Measurements from ENCODE around the gene RNF31.

Gene RNF31

DNA sequence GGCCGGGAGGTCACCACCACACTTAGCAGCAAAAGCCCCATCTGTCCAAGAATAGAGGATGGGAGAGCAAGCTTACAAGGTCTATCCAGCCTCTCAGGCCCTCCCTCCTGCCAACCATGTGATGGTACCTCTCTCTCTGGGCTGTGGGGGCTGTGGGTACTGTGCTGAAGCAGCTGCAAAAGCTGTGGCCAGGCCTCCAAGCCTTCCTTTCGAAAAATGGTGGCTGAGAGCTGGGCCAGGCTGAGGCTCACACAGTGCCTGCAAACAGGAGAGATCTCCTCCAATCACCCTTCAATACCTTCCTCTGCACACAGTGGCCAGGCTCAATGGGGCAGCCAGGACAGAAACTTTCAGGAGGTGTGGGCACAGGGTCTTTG, 40.2 kb downstream of the RNF31 start:
- TF ChIP-seq, protein P1, sequence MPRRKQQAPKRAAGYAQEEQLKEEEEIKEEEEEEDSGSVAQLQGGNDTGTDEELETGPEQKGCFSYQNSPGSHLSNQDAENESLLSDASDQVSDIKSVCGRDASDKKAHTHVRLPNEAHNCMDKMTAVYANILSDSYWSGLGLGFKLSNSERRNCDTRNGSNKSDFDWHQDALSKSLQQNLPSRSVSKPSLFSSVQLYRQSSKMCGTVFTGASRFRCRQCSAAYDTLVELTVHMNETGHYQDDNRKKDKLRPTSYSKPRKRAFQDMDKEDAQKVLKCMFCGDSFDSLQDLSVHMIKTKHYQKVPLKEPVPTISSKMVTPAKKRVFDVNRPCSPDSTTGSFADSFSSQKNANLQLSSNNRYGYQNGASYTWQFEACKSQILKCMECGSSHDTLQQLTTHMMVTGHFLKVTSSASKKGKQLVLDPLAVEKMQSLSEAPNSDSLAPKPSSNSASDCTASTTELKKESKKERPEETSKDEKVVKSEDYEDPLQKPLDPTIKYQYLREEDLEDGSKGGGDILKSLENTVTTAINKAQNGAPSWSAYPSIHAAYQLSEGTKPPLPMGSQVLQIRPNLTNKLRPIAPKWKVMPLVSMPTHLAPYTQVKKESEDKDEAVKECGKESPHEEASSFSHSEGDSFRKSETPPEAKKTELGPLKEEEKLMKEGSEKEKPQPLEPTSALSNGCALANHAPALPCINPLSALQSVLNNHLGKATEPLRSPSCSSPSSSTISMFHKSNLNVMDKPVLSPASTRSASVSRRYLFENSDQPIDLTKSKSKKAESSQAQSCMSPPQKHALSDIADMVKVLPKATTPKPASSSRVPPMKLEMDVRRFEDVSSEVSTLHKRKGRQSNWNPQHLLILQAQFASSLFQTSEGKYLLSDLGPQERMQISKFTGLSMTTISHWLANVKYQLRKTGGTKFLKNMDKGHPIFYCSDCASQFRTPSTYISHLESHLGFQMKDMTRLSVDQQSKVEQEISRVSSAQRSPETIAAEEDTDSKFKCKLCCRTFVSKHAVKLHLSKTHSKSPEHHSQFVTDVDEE (CRISPR knock-in tag; IDR thresholded peaks at IDR 0.05) = no peak
- TF ChIP-seq ESRRG (CRISPR knock-in tag; IDR thresholded peaks at IDR 0.05) (no peak), ZC3H10 (CRISPR knock-in tag; IDR thresholded peaks at IDR 0.05) (no peak), OSR1 (CRISPR knock-in tag; IDR thresholded peaks at IDR 0.05) (no peak), ZFP3 (CRISPR knock-in tag; IDR thresholded peaks at IDR 0.05) (no peak), ZNF8 (CRISPR knock-in tag; IDR thresholded peaks at IDR 0.05) (no peak), ISL1 (CRISPR knock-in tag; IDR thresholded peaks at IDR 0.05) (no peak), CREB5 (CRISPR knock-in tag; IDR thresholded peaks at IDR 0.05; ENCODE audit: low read depth) (no peak), BACH2 (CRISPR knock-in tag; IDR thresholded peaks at IDR 0.05; ENCODE audit: borderline replicate concordance) (no peak), SNAI2 (CRISPR knock-in tag; IDR thresholded peaks at IDR 0.05) (no peak), ARNTL (CRISPR knock-in tag; IDR thresholded peaks at IDR 0.05; ENCODE audit: borderline replicate concordance, low read depth) (no peak), PPARA (CRISPR knock-in tag; IDR thresholded peaks at IDR 0.05; ENCODE audit: borderline replicate concordance) (no peak), CSRNP3 (CRISPR knock-in tag; IDR thresholded peaks at IDR 0.05) (no peak), TCF4 (CRISPR knock-in tag; IDR thresholded peaks at IDR 0.05; ENCODE audit: borderline replicate concordance) (no peak), ZNF70 (CRISPR knock-in tag; IDR thresholded peaks at IDR 0.05) (no peak), RARB (CRISPR knock-in tag; IDR thresholded peaks at IDR 0.05) (no peak), GLIS3 (CRISPR knock-in tag; IDR thresholded peaks at IDR 0.05) (no peak), TOX (CRISPR knock-in tag; IDR thresholded peaks at IDR 0.05; ENCODE audit: borderline replicate concordance) (no peak), ZNF565 (CRISPR knock-in tag; conservative IDR thresholded peaks at IDR 0.05; ENCODE audit: low read depth) (no peak)
- TF ChIP-seq, protein P2, sequence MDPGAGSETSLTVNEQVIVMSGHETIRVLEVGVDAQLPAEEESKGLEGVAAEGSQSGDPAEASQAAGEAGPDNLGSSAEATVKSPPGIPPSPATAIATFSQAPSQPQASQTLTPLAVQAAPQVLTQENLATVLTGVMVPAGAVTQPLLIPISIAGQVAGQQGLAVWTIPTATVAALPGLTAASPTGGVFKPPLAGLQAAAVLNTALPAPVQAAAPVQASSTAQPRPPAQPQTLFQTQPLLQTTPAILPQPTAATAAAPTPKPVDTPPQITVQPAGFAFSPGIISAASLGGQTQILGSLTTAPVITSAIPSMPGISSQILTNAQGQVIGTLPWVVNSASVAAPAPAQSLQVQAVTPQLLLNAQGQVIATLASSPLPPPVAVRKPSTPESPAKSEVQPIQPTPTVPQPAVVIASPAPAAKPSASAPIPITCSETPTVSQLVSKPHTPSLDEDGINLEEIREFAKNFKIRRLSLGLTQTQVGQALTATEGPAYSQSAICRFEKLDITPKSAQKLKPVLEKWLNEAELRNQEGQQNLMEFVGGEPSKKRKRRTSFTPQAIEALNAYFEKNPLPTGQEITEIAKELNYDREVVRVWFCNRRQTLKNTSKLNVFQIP (CRISPR knock-in tag; IDR thresholded peaks at IDR 0.05; ENCODE audit: borderline replicate concordance, low read depth) = no peak
- no peak for ATAC-seq

DNA sequence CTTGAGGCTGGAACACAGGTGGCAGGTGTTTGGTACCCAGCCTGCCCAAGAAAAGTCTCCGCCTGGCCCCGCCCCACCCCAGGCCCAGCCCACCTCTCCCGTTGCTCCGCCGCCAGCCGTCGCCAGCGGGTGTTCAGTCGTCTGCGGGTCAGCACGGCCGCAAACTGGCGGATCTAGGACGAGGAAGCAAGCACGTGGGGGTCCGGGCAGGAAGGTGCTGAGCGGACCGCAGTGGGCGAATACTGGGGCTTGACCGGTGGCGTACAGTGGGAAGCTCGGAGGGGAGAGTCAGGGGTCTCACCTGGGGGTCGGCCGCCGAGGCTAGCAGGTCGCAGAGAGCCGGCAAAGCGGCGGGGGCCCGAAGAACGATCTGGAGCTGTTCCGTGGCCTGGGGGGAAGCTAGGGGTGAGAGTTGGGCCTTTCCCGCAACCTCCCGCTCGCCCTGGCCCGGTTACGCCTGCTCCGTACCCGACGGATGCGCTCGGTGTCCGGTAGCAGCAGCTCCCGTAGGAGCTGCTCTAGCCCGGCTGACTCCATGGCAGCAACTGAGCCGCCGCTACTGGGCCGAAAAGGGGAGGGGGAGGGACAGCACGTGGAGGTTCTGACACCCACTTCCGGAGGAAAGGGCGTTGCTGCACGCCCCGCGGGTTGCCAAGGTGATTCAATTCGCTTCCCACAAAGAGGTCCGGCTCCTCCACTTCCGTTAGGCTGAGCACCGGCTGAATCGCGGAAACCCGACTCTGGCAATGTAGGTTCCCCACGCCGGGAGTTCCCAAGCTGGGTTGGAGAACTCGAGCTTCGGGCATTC, 41.2 kb downstream of the RNF31 start, which contains the start of gene IPO4:
TSS of gene IPO4 (minus strand) at position 566 of the 808 bp plus-strand sequence. CDS start at position 537, 29 bp downstream.
- peak; percentile 92 for ATAC-seq
- no peak for TF ChIP-seq ARNTL (CRISPR knock-in tag; IDR thresholded peaks at IDR 0.05; ENCODE audit: borderline replicate concordance, low read depth)
- 0 out of 2 replicates have a peak, but pooled peaks have one; percentile 16 for TF ChIP-seq ZNF8 (CRISPR knock-in tag; IDR thresholded peaks at IDR 0.05)
- no peak for TF ChIP-seq TOX (CRISPR knock-in tag; IDR thresholded peaks at IDR 0.05; ENCODE audit: borderline replicate concordance)

- no peak for ATAC-seq
- TF ChIP-seq RARB (CRISPR knock-in tag; IDR thresholded peaks at IDR 0.05) (no peak), CREB5 (CRISPR knock-in tag; IDR thresholded peaks at IDR 0.05; ENCODE audit: low read depth) (no peak), CSRNP3 (CRISPR knock-in tag; IDR thresholded peaks at IDR 0.05) (no peak), ARNTL (CRISPR knock-in tag; IDR thresholded peaks at IDR 0.05; ENCODE audit: borderline replicate concordance, low read depth) (no peak), ZFP30 (CRISPR knock-in tag; IDR thresholded peaks at IDR 0.05) (no peak), ZC3H10 (CRISPR knock-in tag; IDR thresholded peaks at IDR 0.05) (no peak), CSDC2 (CRISPR knock-in tag; IDR thresholded peaks at IDR 0.05) (no peak), ZNF8 (CRISPR knock-in tag; IDR thresholded peaks at IDR 0.05) (no peak), OSR1 (CRISPR knock-in tag; IDR thresholded peaks at IDR 0.05) (no peak), SNAI2 (CRISPR knock-in tag; IDR thresholded peaks at IDR 0.05) (no peak), ESRRG (CRISPR knock-in tag; IDR thresholded peaks at IDR 0.05) (no peak), ISL1 (CRISPR knock-in tag; IDR thresholded peaks at IDR 0.05) (no peak), ZFP3 (CRISPR knock-in tag; IDR thresholded peaks at IDR 0.05) (no peak), TCF4 (CRISPR knock-in tag; IDR thresholded peaks at IDR 0.05; ENCODE audit: borderline replicate concordance) (no peak), BACH2 (CRISPR knock-in tag; IDR thresholded peaks at IDR 0.05; ENCODE audit: borderline replicate concordance) (no peak), GLIS3 (CRISPR knock-in tag; IDR thresholded peaks at IDR 0.05) (no peak), PPARA (CRISPR knock-in tag; IDR thresholded peaks at IDR 0.05; ENCODE audit: borderline replicate concordance) (no peak)
- TF ChIP-seq, protein P1 (CRISPR knock-in tag; IDR thresholded peaks at IDR 0.05) = no peak
Observed at GRCh38 chr14:24189059-24189375, 41.7 kb downstream of the RNF31 start.
